CD1c-positive myeloid dendritic cell (primary cell): Measurements from ENCODE around the gene SYNGR3.
"Not testable (repeated sequence)": the region's sequence is repeated elsewhere in the genome, so short reads cannot be mapped to it uniquely, and the experiment has no call there.

Experiments used
- DNase-seq: peaks from one replicate; pipeline ENCODE4 v3.0.0-alpha.2; 2016; ENCODE audit errors: extremely low spot score

Gene SYNGR3

DNA sequence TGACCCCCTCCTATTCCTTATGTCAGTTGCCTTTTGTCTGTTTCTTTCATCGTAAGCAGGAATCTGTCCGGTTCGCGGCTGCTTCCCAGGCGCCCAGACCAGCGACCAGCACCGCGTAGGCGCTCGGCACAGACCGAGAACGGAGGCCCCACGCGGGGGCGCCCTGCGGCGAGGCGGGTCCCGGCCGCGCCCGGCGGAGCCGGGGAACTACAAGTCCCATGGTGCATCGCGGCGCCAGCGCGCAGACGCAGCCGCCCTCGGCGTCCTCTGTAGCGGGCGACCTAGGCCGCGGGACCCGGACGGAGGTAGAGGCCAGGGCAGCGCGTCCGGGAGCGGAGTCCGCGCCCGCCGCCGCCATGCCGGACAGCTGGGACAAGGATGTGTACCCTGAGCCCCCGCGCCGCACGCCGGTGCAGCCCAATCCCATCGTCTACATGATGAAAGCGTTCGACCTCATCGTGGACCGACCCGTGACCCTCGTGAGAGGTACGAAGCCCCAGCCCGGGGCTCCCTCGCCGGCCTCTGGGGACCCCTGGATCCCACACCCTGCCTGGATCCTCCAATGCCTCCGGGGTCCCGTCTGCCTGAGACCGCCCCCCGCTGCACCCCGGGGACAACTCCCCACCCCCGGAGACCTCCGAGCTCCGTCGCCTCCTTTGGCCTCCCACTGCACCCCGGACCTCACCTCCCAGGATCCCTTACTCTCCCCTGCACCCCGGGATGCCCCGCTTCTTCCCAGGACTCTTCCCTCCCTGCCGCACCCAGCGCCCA is 30.3 kb upstream of the SYNGR3 start, which contains the start of gene NDUFB10:
TSS of gene NDUFB10 (plus strand) at position 270 of the 771 bp plus-strand sequence. CDS start at position 357, 87 bp downstream.
- peak; percentile 96 for DNase-seq

DNA sequence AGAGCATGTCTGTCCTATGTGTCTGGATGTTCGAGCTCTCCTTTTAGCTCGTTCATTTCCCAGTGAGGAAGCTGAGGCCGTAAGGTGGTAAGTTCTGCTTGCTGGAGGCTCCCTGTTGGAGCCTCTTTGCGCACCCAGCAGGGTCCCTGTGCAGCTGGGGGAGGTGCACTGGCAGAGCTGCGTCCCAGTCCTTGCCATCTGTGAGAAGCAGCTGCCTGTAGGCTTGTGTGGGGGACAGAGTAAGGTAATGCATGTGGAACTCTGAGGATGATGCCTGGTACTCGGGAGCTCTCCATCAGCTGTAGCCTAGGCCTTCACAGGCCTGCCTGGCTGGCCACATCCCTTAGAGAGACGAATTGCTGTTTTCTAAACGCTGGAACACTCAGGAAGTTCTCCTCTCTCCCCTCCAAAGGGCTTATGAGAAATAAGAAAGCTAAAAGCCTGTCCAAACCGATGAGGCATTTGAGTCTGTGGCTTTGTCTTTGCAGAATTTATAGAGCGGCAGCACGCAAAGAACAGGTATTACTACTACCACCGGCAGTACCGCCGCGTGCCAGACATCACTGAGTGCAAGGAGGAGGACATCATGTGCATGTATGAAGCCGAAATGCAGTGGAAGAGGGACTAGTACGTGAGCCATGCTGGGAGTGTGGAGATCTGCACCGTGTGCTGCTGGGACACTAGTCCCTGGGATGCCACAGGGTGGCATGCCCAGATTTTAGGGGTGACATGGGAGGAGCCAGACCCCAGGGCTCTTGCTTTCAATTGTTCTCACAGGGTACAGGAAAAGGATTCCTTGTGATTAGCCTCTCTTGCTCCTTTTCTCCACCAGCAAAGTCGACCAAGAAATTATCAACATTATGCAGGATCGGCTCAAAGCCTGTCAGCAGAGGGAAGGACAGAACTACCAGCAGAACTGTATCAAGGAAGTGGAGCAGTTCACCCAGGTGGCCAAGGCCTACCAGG is 28.8 kb upstream of the SYNGR3 start:
- no peak for DNase-seq

DNA sequence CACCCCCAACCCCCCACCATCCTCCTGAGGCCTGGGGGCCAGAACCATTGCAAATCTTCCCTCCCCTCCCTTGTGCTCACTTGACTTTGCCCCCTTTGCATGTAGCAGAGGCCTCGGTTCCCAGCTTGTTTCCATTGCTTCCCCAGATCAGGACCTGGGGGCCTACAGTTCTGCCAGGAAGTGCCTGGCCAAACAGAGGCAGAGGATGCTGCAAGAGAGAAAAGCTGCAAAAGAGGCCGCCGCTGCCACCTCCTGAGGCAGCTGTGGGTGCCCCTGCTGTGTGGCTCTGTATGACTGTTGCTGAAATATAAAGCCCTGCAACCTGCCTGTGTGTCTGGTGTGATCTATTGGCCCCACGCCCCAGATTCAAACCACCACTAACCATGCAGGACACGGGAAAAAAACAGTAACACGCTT is 28.1 kb upstream of the SYNGR3 start:
- no peak for DNase-seq

DNA sequence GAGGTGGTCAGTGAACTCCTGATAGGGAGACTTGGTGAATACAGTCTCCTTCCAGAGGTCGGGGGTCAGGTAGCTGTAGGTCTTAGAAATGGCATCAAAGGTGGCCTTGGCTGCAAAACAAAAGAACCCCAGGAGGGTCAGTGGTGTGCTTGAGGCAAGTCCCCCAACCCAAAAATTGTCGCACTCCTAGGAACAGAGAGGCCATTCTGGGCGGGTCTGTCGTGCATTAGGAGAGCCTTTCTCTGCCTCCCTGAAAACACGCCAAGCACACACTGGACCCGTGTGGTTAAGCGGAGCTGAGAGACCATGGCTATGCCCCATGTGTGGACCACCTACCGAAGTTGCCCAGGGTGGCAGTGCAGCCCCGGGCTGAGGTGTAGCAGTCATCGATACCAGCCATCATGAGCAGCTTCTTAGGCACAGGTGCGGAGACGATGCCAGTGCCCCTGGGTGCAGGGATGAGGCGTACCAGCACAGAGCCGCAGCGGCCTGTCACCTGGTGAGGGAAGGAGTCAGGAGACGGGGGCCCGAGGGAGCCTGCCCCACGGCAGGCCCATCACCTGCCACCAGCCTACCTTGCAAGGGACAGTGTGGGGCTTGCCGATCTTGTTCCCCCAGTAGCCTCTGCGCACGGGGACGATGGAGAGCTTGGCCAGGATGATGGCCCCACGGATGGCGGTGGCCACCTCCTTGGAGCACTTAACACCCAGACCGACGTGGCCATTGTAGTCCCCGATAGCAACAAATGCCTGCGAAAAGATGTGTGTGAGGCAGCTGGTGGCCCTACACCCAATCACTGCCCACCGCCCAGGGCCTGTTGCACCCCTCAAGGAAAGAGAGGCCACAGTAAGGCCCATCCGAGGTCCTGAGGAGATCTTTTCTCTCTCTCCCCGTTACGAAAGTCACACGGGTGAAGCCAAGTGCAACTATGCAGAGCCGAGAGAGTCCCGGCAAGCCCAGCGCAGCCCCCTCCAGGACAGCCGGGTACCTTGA is 27.3 kb upstream of the SYNGR3 start:
- not testable (repeated sequence) for DNase-seq

DNA sequence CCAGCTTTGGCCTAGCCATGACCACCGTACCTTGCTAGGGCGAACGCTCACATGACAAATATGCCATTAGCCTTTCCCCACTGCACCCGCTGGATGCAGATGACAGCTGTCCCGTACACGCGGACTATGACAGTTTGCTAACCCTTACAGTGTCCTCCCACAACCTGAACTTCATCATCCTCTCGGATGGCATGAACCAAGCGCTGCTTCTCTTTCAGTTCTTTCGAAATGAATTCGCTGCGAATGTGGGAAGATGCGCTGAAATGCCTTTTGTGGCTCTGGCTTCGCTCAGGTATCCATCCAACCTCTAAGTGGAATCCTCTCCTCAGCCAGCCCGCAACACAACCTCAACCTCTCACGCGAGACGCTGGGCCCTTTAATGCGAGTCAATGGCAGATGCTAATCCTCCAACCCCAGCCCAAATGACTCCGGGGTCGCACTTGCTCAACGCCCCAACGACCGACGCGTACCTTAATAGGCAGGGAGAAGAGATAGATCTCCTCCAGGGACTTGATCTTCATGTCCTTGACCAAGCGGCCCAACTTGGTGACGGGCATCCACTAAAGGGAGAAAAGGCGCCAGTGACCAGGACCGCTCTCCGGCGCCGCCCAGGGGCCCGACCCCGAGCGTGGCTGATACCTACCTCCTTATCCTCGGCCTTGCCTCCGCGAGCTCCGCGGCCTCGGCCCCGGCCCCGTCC is 25.8 kb upstream of the SYNGR3 start:
- peak; percentile 43 for DNase-seq

DNA sequence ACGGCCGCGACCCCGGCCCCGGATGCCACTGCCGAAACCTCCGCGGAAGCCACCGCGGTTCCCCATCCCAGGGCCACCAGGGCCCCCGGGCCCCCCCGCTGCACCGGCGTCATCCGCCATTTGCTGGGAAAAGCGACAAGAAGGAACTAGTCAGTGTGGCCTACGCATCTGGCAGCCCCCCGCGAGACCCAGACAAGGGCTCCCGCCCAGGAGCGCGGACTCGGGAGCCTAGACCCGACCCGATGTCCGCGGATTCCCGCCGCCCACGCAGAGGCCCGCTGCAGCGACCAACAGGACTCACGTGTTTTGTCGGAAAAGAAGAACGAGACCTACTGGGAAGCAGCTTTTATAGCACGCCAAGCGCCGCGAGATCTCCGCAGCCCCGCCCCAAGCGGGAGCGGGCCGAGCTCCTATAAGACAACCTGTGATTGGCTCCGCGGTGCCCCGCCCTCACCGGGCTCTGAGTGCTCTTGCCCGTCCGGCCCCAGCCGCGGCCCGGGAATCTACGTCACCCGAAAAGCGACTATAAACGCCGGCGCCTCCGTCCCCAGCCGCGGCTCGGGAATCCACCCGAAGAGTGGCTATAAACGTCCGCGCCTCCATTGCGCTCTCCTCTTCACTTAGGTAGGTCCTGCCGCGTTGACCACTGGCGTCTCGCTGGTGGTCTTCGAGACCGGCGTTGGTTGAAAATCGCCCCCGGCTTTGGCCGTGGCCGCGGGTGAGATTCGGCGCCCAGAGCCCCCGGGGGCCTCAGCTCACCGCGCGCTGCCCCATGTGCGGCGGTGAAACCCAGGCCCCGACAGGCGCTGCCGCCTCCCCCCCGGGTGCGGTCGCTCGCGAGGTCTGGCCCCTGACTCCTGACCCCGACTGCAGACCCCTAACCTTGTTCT is 25.0 kb upstream of the SYNGR3 start, which contains the start of gene RPS2:
TSS of gene RPS2 (minus strand) at position 321 of the 890 bp plus-strand sequence. CDS start at position 120, 201 bp downstream.
- peak; percentile 99 for DNase-seq

DNA sequence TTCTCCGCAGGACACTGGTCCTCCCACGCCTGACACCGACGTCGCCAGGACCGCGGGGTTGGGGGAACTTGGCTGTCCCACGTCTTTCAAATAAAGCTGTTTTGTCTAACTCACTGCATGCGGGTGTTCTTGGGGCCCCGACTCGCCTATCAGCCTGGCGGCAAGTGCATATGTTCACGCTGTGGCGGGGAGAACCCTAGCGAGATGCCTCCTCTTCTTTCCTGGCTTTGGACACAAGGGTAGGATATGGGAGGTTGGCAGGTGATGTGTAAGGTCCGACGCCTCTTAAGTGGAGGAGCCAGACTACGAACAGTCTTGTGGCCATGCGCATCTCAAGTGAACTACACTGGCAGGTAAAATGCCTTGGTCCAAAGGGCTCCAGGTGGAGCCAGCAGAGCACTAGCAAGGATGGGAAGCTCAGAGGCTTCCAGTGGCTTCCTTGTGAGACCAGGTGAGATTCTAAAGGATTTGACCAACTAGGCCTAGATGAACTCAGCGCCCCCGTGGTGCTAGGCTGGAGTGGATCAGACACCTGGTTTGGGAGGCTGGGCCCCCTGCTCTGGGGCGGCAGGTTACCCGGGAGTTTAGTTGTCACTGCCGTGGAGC is 24.3 kb upstream of the SYNGR3 start:
- DNase-seq: peak; percentile 45

DNA sequence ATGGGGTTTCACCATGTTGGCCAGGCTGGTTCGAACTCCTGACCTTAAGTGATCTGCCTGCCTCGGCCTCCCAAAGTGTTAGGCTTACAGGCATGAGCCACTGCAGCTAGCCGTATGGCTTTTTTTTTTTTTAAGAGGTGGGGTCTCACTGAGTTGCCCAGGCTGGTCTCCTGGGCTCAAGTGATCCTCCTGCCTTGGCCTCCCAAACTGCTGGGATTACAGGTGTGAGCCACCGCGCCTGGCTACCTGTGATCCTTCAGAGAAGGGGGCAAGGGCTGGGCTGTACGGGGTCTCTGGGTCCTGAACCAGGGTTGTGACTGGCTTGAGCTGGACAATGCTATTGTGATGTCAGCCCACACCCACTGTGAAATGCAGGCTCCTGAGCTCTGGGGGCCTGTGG is 23.3 kb upstream of the SYNGR3 start, which contains the start of gene RNF151:
TSS of gene RNF151 (plus strand) at position 397 of the 400 bp plus-strand sequence. CDS start 26 bp downstream, outside the sequence.
- DNase-seq: no peak

DNA sequence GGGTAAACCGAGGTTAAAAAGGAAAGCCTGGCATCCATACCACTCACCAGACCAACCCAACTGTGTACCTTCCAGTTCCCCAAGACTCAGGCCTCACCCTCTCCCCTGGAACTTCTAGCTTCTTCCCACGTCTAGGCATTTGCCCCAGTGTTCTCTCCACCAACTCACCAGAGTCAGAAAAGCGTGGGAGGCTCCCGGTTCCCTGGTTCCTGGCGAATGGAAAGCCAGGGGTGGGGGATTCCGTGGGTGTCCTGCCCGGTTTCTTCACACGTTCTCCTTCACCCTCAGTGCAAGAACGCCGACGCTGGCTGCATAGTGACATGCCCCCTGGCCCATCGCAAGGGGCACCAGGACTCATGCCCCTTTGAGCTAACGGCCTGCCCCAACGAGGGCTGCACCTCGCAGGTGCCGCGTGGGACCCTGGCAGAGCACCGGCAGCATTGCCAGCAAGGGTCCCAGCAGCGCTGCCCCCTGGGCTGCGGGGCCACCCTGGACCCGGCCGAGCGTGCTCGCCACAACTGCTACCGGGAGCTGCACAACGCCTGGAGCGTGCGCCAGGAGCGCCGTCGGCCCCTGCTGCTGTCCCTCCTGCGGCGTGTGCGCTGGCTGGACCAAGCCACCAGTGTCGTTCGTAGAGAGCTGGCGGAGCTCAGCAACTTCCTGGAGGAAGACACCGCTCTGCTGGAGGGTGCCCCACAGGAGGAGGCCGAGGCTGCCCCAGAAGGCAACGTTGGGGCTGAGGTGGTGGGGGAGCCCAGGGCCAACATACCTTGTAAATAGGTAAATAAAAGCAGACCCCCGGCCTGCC is 21.4 kb upstream of the SYNGR3 start:
- no peak for DNase-seq

DNA sequence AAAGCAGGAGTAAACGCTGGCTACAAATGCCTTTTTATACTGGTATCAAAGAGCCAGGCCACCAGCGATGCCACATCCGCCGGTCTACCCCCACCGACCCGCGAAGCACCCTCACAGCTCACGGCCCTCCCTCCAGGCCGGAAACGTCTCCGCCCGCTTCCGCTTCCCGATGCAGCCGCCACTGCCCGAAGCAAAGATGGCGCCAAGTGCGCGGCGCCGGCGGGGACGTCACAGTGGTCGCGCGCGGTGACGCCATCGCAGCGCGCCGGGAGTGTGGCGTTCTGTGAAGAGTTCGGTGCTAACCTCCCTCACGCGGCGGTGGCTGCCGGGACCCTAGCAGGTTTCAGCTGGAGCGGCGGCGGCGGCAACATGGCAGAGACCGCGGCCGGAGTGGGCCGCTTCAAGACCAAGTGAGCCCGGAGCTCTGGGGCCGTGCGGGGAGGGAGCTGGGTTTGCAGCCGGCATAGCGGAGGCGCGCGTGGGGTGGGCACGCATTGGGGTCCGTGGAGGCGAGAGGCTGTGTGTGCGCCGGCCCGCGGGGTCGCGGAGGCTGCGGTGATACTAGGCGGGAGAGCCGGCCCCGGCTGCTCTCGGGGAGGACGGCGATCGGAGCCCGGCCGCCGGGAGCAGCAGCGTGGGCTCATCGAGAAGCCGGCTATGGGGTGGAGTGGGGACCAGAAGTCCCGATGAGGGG is 17.8 kb upstream of the SYNGR3 start, which contains the start of gene TBL3:
TSS of gene TBL3 (plus strand) at position 258 of the 694 bp plus-strand sequence. CDS start at position 370, 112 bp downstream.
- DNase-seq: peak; percentile 97

DNA sequence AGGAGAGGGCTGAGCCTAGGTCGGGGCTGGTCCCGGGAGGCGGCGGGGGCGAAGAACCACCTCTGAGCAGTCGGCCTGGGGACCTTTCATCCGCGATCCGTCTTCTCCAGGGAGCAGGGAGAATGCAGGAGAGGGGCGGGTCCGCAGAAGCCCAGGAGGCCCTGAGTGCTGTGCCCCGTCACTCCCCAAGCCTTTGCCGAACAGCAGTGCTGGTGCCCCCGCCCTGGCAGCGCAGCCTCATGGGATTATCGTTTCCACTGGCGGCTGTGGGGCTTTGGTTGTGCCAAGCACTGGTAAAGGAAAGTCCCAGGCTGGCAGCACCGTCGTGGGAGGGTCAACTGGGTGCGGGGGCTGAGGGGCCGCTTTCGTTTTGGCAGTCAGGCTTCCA is 17.3 kb upstream of the SYNGR3 start:
- no peak for DNase-seq

DNA sequence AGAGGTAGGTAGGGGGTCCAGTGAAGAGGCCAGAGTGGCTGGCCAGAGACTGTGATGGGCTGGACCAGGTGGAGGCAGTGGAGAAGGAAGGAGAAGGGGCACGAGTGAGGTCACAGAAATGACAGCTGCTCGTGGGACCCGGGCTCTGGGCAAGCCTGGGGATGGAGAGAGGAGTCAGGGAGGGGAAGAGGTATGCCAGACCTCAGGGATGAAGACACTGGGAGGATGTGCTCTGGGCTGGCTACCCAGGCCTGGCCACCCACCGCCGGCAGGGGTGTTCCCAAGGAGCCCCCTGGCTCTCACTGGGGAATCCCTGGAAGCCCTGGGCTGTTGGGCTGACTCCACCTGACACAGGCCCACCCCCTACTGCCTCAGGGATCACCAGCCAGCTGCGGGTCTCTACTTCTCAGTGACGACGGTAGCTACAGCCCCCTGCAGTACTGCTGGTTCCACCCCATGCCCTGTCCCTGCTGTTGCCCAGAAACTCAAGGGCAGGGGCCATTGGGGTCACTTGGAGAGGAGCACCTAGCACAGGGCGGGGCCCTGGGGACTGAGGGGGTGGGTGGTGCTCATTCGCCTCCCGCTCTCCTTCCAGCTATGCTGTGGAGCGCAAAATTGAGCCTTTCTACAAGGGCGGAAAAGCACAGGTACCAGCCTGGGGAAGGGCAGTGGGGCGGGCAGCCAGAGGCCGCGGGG is 16.2 kb upstream of the SYNGR3 start:
- no peak for DNase-seq

DNA sequence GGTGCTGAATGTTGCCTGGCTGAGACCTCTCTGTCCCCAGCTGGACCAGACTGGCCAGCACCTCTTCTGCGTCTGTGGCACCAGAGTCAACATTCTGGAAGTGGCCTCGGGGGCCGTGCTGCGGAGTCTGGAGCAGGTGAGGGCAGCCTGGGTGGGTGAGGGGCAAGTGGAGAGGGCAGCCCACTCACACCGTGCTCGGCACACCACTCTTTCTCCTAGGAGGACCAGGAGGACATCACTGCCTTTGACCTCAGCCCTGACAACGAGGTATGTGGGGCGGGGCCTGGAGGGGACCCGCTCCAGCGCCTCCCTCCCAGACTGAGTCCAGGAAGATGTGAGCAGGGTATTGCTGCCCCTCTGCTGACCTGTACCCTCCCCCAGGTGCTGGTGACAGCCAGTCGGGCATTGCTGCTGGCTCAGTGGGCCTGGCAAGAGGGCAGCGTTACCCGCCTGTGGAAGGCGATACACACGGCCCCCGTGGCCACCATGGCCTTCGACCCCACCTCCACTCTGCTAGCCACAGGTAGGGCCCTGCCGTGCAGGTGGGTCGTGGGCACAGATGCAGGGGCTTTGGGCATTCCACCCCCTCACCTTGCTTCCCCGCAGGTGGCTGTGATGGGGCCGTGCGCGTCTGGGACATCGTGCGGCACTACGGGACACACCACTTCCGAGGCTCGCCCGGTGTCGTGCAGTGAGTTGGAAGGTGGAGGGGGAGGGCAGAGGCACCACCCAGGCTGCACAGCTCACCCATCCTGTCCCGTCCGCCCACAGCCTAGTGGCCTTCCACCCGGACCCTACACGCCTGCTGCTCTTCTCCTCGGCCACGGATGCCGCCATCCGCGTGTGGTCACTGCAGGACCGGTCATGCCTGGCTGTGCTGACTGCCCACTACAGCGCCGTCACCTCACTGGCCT is 15.4 kb upstream of the SYNGR3 start:
- no peak for DNase-seq

DNA sequence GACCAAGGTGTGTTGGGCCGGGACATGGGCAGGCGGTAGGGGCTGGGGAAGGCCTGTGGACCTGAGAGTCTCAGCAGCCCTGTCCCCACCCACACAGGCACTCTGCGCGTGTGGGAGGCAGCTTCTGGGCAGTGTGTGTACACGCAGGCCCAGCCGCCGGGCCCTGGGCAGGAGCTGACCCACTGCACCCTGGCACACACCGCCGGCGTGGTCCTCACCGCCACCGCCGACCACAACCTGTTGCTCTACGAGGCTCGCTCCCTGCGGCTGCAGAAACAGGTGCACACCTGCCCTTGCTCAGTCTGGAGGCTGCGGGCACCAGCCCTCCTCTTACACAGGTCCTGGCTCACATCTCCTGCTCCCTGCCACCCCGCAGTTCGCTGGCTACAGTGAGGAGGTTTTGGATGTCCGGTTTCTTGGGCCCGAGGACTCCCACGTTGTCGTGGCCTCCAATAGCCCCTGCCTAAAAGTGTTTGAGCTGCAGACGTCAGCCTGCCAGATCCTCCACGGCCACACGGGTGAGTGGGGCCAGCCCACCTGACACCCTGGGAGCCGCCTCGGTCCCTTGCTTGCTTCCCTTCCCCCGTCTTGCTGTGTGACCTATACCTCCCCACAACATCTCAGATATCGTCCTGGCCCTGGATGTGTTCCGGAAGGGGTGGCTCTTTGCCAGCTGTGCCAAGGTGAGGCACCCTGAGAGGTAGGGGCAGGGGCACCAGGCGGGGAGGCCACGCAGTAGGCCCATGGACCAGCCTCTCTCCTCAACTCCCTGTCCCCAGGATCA is 14.1 kb upstream of the SYNGR3 start:
- no peak for DNase-seq

DNA sequence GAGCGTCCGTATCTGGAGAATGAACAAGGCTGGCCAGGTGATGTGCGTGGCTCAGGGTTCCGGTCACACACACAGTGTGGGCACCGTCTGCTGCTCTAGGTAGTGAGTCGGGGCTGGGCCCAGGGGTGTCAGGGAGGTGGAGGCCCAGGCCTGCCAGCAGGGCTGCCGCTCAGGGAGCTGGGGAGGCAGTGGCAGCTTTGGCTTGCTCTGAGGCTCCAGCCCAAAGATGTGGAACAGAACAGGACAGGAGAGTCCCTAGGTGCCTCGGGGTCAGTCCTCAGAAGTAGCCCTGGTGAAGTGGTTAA is 13.6 kb upstream of the SYNGR3 start:
- no peak for DNase-seq
